ENCODE measurements around the gene HIVEP3.

The HIVEP3 gene

GRCh38 chr1:41888756-41889155, 30.0 kb downstream of the HIVEP3 start:
- POLR2A ChIA-PET = no interaction called here
- Histone ChIP-seq H3K4me3 (ENCODE audit: low read depth, low read length) (no peak overlapping the region), H3K27ac (ENCODE audit: extremely low read depth, low read depth, low read length) (no peak overlapping the region), H3K4me1 (ENCODE audit: control insufficient read depth, insufficient read depth, low read length) (peaks cover 2% of the 10 kb centered on the region; the same call in 1 of the 2 replicates), H3K36me3 (ENCODE audit: control insufficient read depth in 2 of 2, insufficient read depth in 1 of 2, low read length in 2 of 2) (no peaks in the 10 kb centered on the region), H3K9me3 (ENCODE audit: control insufficient read depth, insufficient read depth, low read depth, low read length) (no peaks in the 10 kb centered on the region)
- CTCF ChIA-PET = no interaction called here
- no peak for TF ChIP-seq ZNF16 (tag by site-specific recombination; IDR thresholded peaks at IDR 0.05; ENCODE audit: low read depth)
- no peak for TF ChIP-seq ZFP3 (tag by site-specific recombination; IDR thresholded peaks at IDR 0.05; ENCODE audit: low read depth)
- TF ChIP-seq MYNN (tag by site-specific recombination; IDR thresholded peaks at IDR 0.05; ENCODE audit: borderline replicate concordance) = no peak
- TF ChIP-seq ZNF23 (tag by site-specific recombination; IDR thresholded peaks at IDR 0.05; ENCODE audit: borderline replicate concordance) = no peak
- 0 out of 2 replicates have a peak, but pooled peaks have one; percentile 8 for TF ChIP-seq ZNF544 (tag by site-specific recombination; IDR thresholded peaks at IDR 0.05)
- TF ChIP-seq ZBTB1 (tag by site-specific recombination; IDR thresholded peaks at IDR 0.05) = 0 out of 2 replicates have a peak, but pooled peaks have one; percentile 12
- peak; percentile 65; the same call in 1 of the 2 replicates for TF ChIP-seq ZNF239 (tag by site-specific recombination; IDR thresholded peaks at IDR 0.05)
- TF ChIP-seq, protein P1, sequence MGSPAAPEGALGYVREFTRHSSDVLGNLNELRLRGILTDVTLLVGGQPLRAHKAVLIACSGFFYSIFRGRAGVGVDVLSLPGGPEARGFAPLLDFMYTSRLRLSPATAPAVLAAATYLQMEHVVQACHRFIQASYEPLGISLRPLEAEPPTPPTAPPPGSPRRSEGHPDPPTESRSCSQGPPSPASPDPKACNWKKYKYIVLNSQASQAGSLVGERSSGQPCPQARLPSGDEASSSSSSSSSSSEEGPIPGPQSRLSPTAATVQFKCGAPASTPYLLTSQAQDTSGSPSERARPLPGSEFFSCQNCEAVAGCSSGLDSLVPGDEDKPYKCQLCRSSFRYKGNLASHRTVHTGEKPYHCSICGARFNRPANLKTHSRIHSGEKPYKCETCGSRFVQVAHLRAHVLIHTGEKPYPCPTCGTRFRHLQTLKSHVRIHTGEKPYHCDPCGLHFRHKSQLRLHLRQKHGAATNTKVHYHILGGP (tag by site-specific recombination; IDR thresholded peaks at IDR 0.05) = no peak
- 0 out of 2 replicates have a peak, but pooled peaks have one; percentile 39 for TF ChIP-seq ZBTB48 (tag by site-specific recombination; IDR thresholded peaks at IDR 0.05)
- no peak for TF ChIP-seq ZBTB7A (tag by site-specific recombination; IDR thresholded peaks at IDR 0.05; ENCODE audit: low read depth)
- TF ChIP-seq HOXA7 (CRISPR knock-in tag; IDR thresholded peaks at IDR 0.05; ENCODE audit: borderline replicate concordance) = no peak
- TF ChIP-seq CTCF (tag by site-specific recombination; IDR thresholded peaks at IDR 0.05) = no peak
- TF ChIP-seq KLF1 (tag by site-specific recombination; IDR thresholded peaks at IDR 0.05) = no peak
- TF ChIP-seq ZNF596 (tag by site-specific recombination; IDR thresholded peaks at IDR 0.05) = no peak
- TF ChIP-seq ZNF391 (tag by site-specific recombination; IDR thresholded peaks at IDR 0.05; ENCODE audit: borderline replicate concordance, low read depth) = no peak
- TF ChIP-seq ZNF76 (tag by site-specific recombination; IDR thresholded peaks at IDR 0.05; ENCODE audit: borderline replicate concordance, low read depth) = no peak
- TF ChIP-seq ZNF341 (tag by site-specific recombination; IDR thresholded peaks at IDR 0.05; ENCODE audit: low read depth) = no peak
- TF ChIP-seq ZNF777 (tag by site-specific recombination; IDR thresholded peaks at IDR 0.05; ENCODE audit: borderline replicate concordance) = 0 out of 2 replicates have a peak, but pooled peaks have one; percentile 12
- TF ChIP-seq OVOL3 (tag by site-specific recombination; IDR thresholded peaks at IDR 0.05) = no peak
- TF ChIP-seq, protein P2, sequence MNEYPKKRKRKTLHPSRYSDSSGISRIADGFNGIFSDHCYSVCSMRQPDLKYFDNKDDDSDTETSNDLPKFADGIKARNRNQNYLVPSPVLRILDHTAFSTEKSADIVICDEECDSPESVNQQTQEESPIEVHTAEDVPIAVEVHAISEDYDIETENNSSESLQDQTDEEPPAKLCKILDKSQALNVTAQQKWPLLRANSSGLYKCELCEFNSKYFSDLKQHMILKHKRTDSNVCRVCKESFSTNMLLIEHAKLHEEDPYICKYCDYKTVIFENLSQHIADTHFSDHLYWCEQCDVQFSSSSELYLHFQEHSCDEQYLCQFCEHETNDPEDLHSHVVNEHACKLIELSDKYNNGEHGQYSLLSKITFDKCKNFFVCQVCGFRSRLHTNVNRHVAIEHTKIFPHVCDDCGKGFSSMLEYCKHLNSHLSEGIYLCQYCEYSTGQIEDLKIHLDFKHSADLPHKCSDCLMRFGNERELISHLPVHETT (tag by site-specific recombination; IDR thresholded peaks at IDR 0.05) = no peak
- TF ChIP-seq ZNF658 (tag by site-specific recombination; IDR thresholded peaks at IDR 0.05) = peak; percentile 29; the same call in 1 of the 2 replicates
- TF ChIP-seq, protein P3, sequence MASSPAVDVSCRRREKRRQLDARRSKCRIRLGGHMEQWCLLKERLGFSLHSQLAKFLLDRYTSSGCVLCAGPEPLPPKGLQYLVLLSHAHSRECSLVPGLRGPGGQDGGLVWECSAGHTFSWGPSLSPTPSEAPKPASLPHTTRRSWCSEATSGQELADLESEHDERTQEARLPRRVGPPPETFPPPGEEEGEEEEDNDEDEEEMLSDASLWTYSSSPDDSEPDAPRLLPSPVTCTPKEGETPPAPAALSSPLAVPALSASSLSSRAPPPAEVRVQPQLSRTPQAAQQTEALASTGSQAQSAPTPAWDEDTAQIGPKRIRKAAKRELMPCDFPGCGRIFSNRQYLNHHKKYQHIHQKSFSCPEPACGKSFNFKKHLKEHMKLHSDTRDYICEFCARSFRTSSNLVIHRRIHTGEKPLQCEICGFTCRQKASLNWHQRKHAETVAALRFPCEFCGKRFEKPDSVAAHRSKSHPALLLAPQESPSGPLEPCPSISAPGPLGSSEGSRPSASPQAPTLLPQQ (tag by site-specific recombination; IDR thresholded peaks at IDR 0.05) = no peak
- TF ChIP-seq ZNF398 (tag by site-specific recombination; IDR thresholded peaks at IDR 0.05) = peak; percentile 41; the same call in 1 of the 2 replicates
- no peak for TF ChIP-seq KLF17 (tag by site-specific recombination; IDR thresholded peaks at IDR 0.05)
- TF ChIP-seq ZNF626 (tag by site-specific recombination; IDR thresholded peaks at IDR 0.05) = no peak
- no peak for TF ChIP-seq ZNF19 (tag by site-specific recombination; IDR thresholded peaks at IDR 0.05; ENCODE audit: low read depth)
- TF ChIP-seq PRDM4 (tag by site-specific recombination; IDR thresholded peaks at IDR 0.05) = no peak
- TF ChIP-seq ZNF514 (tag by site-specific recombination; IDR thresholded peaks at IDR 0.05) = no peak

Measured in HEK293 (cell line).